GM18517 (cell line): ENCODE results near the gene TMSB4Y.

Source experiments
- ATAC-seq: cut with Tn5 transposase; IDR thresholded peaks from one replicate; pipeline ENCODE4 v1.9.1; 2021; ENCODE audit warnings: mild to moderate bottlenecking, moderate library complexity; ENCODE audit not compliant: unreplicated experiment

Gene TMSB4Y

GRCh38 chrY:13703568-13703968 is at the start of gene TMSB4Y:
Gene TMSB4Y (plus strand): TSS chrY:13703899.
- no peak for ATAC-seq

- no peak for ATAC-seq
Measured at GRCh38 chrY:13664162-13664561, 39.5 kb upstream of the TMSB4Y start.

GRCh38 chrY:13671122-13671521 is 32.6 kb upstream of the TMSB4Y start:
- ATAC-seq: no peak

- no peak for ATAC-seq
Measured at GRCh38 chrY:13702276-13702675, 1.4 kb upstream of the TMSB4Y start.

- ATAC-seq: no peak
Measured at GRCh38 chrY:13704121-13704930, 627 bp downstream of the TMSB4Y start.

- no peak for ATAC-seq
Measured at GRCh38 chrY:13705197-13705596, 1.5 kb downstream of the TMSB4Y start.

GRCh38 chrY:13708038-13708437 is 4.3 kb downstream of the TMSB4Y start:
- ATAC-seq: no peak

GRCh38 chrY:13718996-13719395 is 15.3 kb downstream of the TMSB4Y start:
- ATAC-seq: no peak

GRCh38 chrY:13729517-13729916 is 25.8 kb downstream of the TMSB4Y start:
- ATAC-seq: no peak

GRCh38 chrY:13738618-13739017 is 34.9 kb downstream of the TMSB4Y start:
- no peak for ATAC-seq

- no peak for ATAC-seq
Measured at GRCh38 chrY:13751289-13752071, 47.8 kb downstream of the TMSB4Y start.

GRCh38 chrY:13754661-13755060 is 51.0 kb downstream of the TMSB4Y start:
- no peak for ATAC-seq
